ENCODE measurements around the gene RNF4.
"Not testable (repeated sequence)": the region's sequence is repeated elsewhere in the genome, so short reads cannot be mapped to it uniquely, and the experiment has no call there.

The RNF4 gene

GRCh38 chr4:2537011-2537830 lies 68.3 kb downstream of the RNF4 start:
- no peak for DNase-seq

GRCh38 chr4:2543580-2544191 lies 74.8 kb downstream of the RNF4 start:
- DNase-seq = not testable (repeated sequence)

DNA sequence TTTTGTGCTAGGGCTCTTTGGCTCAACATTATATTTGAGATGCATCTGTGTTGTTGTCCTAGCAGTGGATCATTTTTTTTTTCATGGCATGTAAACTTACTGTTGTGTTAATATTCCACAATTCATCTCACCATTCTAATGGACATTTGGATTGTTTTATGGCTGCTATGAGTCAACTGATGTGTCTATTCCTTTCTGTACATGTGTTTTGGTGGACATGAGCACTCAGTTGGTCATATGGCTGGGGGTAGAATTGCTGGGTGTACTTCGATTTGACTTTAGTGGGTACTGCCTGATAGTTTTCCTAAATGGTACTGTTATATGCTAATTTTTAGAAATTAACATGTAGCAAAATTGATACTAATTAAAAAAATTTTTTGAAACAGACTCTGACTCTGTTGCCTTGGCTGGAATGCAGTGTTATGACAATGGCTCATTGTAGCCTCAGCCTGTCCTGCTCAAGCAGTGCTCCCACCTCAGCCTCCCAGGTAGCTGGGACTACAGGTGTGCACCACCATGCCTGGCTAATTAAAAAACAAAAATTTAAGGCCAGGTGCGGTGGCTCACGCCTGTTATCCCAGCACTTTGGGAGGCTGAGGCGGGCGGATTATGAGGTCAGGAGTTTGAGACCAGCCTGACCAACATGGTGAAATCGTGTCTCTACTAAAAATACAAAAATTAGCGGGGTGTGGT lies 76.6 kb downstream of the RNF4 start:
- DNase-seq = no peak

- DNase-seq = no peak
Measured at GRCh38 chr4:2546286-2546823, 77.4 kb downstream of the RNF4 start.

- not testable (repeated sequence) for DNase-seq
Measured at GRCh38 chr4:2546961-2547691, 78.2 kb downstream of the RNF4 start.

- no peak for DNase-seq
Measured at GRCh38 chr4:2551118-2551517, 82.2 kb downstream of the RNF4 start.

DNA sequence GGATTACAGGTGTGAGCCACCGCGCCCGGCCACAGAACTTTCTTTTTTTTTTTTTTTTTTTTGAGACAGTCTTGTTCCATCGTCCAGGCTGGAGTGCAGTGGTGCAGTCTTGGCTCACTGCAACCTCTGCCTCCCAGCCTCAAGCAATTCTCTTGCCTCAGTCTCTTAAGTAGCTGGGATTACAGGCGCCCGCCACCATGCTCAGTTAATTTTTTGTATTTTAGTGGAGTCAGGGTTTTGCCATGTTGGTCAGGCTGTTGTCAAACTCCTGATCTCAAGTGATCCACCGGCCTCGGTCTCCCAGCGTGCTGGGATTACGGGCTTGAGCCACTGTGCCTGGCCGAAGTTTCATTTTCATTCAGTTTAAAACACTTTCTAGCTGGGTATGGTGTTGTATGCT lies 83.9 kb downstream of the RNF4 start:
- DNase-seq = no peak

DNA sequence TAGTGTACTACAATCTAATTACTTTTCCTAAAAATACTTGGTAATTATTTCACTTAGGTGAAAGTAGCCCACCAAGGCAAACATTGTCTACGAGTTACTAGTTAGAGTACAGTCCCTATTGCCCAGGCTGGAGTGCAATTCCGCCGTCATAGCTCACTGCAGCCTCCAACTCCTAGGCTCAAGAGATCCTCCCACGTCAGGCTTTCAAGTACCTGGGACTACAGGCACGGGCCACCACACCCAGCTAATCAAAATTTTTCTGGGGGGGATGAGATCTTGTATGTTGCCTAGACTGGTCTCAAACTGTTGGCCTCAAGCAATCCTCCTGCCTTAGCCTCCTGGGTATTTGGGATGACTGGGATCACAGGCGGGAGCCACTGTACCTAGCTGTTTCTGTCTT lies 89.4 kb downstream of the RNF4 start:
- DNase-seq = no peak

- DNase-seq = no peak
Measured at GRCh38 chr4:2560167-2560566, 91.3 kb downstream of the RNF4 start.

Data from NCI-H1048 (cell line).